ENCODE data around the gene TBX4.
"Not testable (repeated sequence)": the region's sequence is repeated elsewhere in the genome, so short reads cannot be mapped to it uniquely, and the experiment has no call there.

TBX4 gene

DNA sequence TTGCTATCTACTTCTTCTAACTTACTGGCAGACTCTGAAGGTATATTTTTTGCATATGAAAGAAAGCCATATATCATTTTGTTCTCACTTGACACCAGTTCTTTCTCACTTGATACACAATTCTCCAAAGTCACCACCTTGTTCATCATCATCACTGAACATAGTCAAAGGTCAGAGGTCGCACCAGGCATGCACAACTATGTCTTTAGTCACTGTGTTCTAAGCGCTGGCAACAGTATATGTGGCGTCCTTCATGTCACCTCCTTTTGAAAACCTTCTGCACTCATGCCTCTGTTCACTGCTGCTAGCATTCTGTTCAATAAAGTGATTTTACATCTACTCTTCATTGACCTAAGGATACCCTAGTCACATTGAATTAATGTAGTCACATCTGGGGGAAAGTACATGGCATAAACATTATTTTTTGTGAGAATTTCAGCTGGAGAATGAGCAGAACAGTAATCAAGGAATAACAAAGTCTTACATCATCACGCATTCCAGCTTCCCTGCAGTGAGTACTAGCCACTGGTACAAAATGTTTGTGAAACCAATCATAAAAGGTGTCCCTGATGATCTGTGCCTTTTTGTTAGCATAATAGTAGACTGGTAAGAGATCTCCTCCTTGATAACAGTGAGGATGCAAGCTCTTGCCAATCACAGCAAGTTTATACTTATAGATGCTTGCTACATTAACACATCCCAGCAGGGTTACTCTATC, 20.5 kb upstream of the TBX4 start:
- no peak for DNase-seq

DNA sequence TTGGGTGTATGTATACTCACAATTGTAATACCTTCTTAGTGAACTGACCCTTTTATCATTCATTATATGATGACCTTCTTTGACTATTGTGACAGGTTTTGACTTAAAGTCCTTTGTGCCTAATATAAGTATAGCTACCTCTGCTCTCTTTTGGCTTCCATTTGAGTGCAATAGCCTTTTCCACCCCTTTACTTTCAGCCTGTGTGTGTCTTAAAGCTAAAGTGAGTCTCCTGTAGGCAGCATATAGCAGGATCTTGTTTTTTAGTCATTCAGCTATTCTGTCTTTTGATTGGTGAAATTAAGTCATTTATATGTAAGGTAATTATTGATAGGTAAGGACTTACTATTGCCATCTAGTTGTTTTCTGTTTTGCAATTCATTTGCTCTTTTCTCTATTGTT, 15.9 kb upstream of the TBX4 start:
- DNase-seq, result no peak

DNA sequence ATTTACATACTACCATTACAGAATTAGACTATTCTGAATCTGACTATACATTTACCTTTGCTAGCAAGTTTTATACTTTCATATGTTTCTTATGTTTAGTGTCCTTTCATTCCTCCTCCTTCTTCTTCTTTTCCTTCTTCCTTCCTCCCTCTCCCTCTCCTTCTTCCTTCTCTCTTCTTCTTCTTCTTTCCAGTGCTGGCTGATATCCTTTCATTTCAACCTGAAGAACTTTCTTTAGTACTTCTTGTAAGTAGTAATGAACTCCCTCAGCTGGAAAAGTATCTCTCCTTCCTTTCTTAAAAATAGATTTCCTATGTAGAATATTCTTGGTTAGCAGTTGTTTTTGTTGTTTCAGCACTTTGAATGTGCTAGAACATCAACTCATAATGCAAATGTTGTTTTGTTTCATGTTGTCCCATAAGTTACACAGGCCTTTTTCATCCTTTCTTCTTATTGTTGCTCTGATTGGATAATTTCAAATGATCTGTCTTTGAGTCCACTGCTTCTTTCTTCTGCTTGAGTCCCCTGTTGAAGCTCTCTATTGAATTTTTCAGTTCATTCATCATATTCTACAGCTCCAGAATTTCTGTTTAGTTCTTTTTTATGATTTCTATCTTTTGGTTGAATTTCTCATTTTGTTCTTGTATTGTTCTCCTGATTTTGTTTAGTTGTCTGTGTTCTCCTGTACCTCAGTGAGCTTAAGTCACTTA, 15.1 kb upstream of the TBX4 start:
- DNase-seq, result no peak

- no peak for DNase-seq
These were observed 11.5 kb upstream of the TBX4 start for GRCh38 chr17:61440697-61441096.

- DNase-seq, result not testable (repeated sequence)
These were observed 10.7 kb upstream of the TBX4 start for GRCh38 chr17:61441507-61441906.

DNA sequence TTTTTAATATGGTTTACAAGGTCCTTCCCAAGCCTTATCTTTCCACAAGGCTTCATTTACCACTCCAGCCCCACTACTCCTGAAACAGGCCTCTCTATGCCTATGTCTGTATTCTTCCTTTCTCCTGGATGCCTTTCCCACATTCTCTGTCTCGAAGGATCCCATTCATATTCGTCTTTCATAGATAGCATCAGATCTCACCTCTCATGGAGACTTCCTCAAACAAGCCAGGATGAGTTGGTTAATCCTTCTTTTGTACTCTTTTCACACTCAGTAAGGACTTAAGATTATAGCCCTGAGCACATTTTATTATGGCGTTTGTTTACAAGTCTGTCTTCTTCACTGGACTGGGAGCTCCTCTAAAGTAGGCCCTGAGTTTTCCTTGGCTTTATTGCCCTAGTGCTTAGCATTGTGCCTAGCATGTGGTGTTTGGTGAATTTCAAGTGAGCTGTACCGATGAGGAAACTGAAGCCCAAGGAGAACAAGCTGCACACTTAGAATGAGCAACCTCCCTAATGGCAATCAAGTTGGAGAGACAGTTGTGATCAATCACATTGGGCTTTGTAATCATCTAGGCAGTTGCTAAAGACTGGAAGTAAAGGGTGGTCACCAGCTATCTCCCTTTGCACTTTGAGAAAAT, 10.0 kb upstream of the TBX4 start:
- DNase-seq, result no peak

GRCh38 chr17:61442878-61443474, 9.2 kb upstream of the TBX4 start:
- DNase-seq, result no peak

- DNase-seq, result no peak
These were observed 8.7 kb upstream of the TBX4 start for GRCh38 chr17:61443475-61443882.

- no peak for DNase-seq
These were observed 8.1 kb upstream of the TBX4 start for GRCh38 chr17:61444075-61444474.

DNA sequence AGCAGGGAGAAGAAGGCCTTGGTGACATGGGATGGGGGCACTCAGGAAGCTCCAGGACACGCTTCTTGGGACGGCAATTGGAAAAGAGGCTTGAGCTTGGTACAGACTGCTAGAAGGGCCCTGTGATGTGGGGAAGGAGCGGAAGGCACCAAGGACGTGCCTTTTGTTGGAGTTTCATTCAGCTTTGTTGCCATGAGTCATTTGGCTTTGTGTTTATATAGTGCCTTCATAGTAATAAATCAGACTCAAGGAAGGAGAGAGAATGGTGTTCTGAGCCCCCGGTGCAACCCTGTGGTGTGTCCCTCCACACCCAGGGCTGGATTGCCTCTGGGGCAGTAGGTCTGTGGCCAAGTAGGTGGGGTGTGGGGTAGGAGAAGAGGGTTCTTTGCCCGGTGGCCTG, 7.4 kb upstream of the TBX4 start:
- no peak for DNase-seq

GRCh38 chr17:61447358-61447757, 4.9 kb upstream of the TBX4 start:
- DNase-seq, result no peak

DNA sequence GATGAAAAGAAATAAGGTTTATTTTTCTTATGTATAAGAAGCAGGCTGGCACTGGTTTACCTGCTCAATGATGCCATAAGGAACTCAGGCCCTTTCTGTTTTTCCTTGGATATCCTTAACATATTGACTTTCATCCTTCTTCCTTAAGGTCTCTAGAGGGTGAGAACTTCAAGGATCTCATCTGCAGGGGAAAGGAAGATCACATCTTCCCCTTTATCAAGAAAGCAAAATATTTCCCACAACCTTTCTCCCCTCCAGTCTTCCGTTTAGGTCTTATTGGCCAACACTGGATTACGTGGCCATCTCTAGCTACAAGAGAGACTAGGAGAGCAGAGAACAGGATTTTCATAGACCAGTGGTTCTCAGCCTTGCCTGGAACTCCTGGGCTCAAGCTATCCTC, 4.2 kb upstream of the TBX4 start:
- DNase-seq, result no peak

- not testable (repeated sequence) for DNase-seq
These were observed 3.1 kb upstream of the TBX4 start for GRCh38 chr17:61449140-61449539.

DNA sequence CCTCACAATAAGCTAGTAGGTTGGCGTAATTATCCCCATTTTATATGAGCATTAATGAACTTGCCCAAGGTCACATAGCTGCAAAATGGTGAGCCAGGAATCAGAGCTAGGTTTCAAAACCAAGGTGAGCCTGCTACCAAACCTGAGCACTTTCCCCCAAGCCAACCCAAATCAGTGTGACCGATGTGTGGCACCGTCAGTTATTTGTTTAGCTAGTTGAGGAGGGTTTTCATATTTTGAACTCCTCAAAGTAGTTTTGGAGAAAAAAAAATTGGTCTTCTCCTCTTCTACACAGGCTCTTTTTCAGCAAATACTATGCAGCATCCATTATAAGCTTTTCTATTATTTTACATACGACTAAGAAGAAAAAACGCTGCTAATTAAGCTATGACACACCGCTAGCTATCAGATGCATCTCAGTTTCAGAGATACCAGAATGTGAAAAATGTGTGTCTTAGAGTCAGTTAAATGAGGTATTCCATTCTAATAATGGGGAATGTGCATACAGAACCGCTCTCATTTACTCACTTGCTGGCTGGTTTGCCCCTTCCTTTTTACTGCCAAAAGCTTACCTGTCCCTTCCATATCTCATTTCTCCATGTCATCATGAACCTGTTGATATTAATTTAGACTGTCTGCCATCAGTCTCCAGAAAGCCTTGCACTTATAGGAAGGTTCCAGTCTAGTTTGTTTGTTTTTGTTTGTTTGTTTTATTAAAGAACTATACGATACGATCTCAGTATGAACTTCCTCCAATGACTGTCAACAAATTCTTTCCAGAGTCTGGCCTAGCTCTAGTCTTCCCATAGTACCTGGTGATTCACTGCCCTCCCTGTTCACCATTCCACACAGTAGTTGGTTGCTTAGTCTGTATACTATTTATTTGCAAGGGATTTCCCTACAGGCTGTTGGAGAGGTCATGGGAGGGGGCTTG, 2.2 kb upstream of the TBX4 start:
- DNase-seq, result no peak

DNA sequence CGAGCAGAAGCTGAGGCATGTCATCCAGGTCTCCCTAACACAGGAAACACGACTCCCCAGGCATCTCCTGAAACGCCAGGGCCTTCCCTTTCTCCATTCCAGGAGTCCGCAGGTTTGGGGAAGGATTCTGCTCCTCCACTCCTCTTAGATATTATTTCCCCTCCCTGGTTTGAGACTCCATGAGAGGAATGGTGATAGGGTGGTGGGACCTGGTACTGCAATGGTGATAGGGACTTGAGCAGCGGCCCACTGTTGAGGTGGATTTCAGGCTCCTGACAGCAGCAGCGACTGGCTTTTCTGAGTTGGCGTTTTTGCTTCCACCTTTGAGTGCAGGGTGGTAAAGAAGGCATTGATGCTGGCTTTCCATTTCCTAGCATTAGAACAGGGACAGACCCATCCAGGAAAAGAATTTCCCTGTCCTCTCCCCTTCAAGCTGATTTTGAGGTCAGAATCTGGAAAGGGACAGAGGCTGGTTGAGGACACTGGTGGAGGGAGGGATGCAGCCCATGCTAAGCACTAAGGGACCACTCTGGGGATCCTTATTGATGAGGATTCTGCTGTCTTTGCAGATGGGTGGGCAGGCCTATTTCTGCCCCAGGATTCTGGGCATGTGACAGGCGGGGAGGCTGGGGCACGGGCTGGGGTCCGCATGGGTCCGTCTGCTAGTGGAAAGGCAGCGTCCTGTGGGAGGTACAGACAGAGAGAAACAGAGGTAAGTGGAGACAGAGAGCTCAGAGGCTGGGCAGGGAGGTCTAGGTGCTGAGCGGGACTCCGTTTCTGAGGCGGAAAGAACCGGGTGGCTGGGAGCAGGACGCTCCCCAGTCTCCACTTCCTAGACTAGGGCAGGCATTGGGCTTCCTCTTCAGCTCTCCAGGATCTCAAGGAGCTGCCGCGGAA, 1.3 kb upstream of the TBX4 start:
- DNase-seq, result no peak

DNA sequence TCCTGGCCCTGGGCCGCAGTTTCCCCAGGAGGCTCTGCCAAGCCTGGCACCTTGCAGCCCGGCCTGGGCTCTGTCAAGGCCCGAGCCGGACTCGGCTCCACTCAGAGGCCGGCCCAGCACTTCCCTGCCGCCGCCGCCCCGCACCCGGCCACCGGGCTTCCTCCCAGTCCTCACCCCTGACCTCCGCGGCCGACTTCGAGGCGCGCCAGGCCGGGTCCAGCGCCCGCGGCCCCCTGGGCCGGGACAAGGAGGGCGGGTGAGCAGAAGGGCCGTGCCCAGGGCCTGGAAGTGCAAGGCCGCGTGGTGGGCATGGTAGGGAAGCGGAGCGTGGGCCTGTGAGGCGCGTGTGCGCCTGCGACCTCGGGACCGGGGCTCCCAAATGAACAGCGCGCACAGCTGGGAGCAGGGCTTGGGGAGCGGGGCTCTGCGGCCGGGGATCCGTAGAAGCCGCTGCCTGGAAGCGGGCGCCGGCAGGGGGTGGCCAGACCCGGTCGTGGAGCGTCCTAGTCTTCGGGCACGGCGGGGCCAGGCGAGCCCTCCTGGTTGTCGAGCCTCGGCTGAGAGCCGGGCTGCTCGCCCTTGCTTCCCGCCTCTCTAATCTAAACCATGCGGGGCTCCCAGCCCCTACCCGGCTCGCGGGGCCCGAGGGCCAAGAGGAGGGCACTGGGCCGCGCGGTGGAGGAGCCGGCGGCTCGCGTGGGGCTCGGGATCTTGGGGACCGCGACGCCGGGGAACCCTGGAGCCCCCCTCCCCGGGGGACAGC, 503 bp upstream of the TBX4 start:
- DNase-seq, result no peak

DNA sequence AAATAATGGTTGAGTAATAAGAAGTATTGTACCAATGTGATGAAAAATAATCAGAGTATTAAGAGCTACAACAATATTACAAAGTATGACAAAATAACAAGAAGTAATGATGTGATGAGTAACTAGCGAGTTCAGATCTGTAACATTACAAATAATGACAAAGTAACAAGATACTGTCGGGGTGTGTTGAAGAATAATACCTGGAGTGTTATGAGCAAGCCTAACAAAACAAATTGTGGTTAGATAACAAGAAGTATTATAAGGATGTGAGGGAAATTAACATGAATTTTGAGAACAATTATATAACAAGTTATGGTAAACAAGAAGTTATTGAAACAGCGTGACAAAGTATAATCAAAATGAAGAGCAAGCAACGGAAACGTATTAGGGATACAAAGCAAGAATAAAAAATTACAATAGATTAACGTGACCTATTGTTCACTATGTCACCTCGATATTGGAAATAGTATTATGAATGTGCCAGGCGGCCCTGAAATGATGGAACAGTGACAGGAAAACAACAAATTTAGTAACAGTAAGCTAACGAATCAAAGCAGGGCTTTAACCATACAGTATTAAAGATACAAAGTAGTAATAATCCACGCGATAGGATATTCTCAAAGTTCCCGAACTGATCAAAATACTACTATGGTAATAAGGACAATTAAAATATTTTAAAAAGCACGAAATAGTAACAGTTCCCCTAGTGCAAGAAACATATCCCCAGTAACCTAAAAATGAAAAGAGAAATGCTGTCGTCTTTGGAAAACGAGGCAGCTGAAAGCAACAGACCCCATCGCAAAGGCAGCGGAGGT, 1.6 kb downstream of the TBX4 start:
- DNase-seq, result no peak

- no peak for DNase-seq
These were observed 2.4 kb downstream of the TBX4 start for GRCh38 chr17:61454381-61455323.

All from RPMI8226 (cell line).